H9 (cell line): ENCODE data around the gene BSN. TPM values are rescaled to one million over a fixed set of nuclear protein-coding genes. Genes with fewer than 3 reads are reported as not detected.
"Not testable (repeated sequence)": the region's sequence is repeated elsewhere in the genome, so short reads cannot be mapped to it uniquely, and the experiment has no call there.

Source experiments
- DNase-seq: peaks from one replicate; pipeline ENCODE4 v3.0.0-alpha.2; 2017
- H2AFZ ChIP-seq: one replicate; pipeline ENCODE4 v1.6.1; 2013; ENCODE audit warnings: mild to moderate bottlenecking, low read length, control low read depth, moderate library complexity
- H2AK5ac ChIP-seq: 2 replicates; pipeline ENCODE4 v1.6.1; 2013; ENCODE audit warnings: low read length, control low read depth, mixed read lengths; ENCODE audit not compliant: insufficient read length
- H2BK120ac ChIP-seq: one replicate; pipeline ENCODE4 v1.6.1; 2013; ENCODE audit warnings: low read depth, mild to moderate bottlenecking, low read length, control low read depth, inconsistent platforms; ENCODE audit not compliant: poor library complexity, severe bottlenecking
- H2BK12ac ChIP-seq: 2 replicates; pipeline ENCODE4 v1.6.1; 2013; ENCODE audit warnings: low read length, control low read depth, mixed read lengths, low read depth; ENCODE audit not compliant: insufficient read length
- H2BK15ac ChIP-seq: 2 replicates; pipeline ENCODE4 v1.6.1; 2013; ENCODE audit warnings: low read depth, low read length, control low read depth
- H2BK20ac ChIP-seq: one replicate; pipeline ENCODE4 v1.6.1; 2013; ENCODE audit warnings: low read depth, mild to moderate bottlenecking, low read length, control low read depth, inconsistent platforms; ENCODE audit not compliant: poor library complexity, severe bottlenecking
- H2BK5ac ChIP-seq: 2 replicates; pipeline ENCODE4 v1.6.1; 2013; ENCODE audit warnings: low read length, control low read depth, mixed read lengths; ENCODE audit not compliant: insufficient read length
- H3K14ac ChIP-seq: 2 replicates; pipeline ENCODE4 v1.6.1; 2013; ENCODE audit warnings: low read length, control low read depth; ENCODE audit not compliant: insufficient read depth
- H3K18ac ChIP-seq: 2 replicates; pipeline ENCODE4 v1.6.1; 2013; ENCODE audit warnings: low read depth, mild to moderate bottlenecking, mixed read lengths, low read length, control low read depth; ENCODE audit not compliant: insufficient read length
- H3K23ac ChIP-seq: 2 replicates; pipeline ENCODE4 v1.6.1; 2013; ENCODE audit warnings: low read length, control low read depth, mixed read lengths, low read depth; ENCODE audit not compliant: insufficient read length
- H3K23me2 ChIP-seq: 2 replicates; pipeline ENCODE4 v1.6.1; 2013; ENCODE audit warnings: low read depth, mild to moderate bottlenecking, mixed read lengths, low read length, control low read depth; ENCODE audit not compliant: insufficient read length, poor library complexity, severe bottlenecking
- H3K27ac ChIP-seq: 2 replicates; pipeline ENCODE4 v1.5.1; 2013; ENCODE audit warnings: low read length, control low read depth, mixed read lengths, low read depth; ENCODE audit not compliant: insufficient read length
- H3K27me3 ChIP-seq: 2 replicates; pipeline ENCODE4 v1.6.1; 2013; ENCODE audit warnings: low read length, control low read depth, inconsistent platforms; ENCODE audit not compliant: insufficient read depth
- H3K4ac ChIP-seq: 2 replicates; pipeline ENCODE4 v1.6.1; 2013; ENCODE audit warnings: low read depth, mild to moderate bottlenecking, control low read depth, inconsistent platforms, low read length, moderate library complexity
- H3K4me1 ChIP-seq: 2 replicates; pipeline ENCODE4 v1.6.1; 2013; ENCODE audit warnings: low read length, control low read depth, inconsistent platforms; ENCODE audit not compliant: insufficient read depth
- H3K4me2 ChIP-seq: 2 replicates; pipeline ENCODE4 v1.6.1; 2013; ENCODE audit warnings: low read length, control low read depth, mixed read lengths; ENCODE audit not compliant: insufficient read length, insufficient read depth
- H3K56ac ChIP-seq: 2 replicates; pipeline ENCODE4 v1.6.1; 2013; ENCODE audit warnings: low read depth, mild to moderate bottlenecking, mixed read lengths, low read length, control low read depth; ENCODE audit not compliant: insufficient read length
- H3K79me1 ChIP-seq: 2 replicates; pipeline ENCODE4 v1.6.1; 2013; ENCODE audit warnings: low read depth, mild to moderate bottlenecking, moderate library complexity, low read length, control low read depth, inconsistent platforms; ENCODE audit not compliant: insufficient read depth, poor library complexity, severe bottlenecking
- H3K79me2 ChIP-seq: 2 replicates; pipeline ENCODE4 v1.6.1; 2013; ENCODE audit warnings: low read length, control low read depth, inconsistent platforms; ENCODE audit not compliant: insufficient read depth
- H3K9ac ChIP-seq: 2 replicates; pipeline ENCODE4 v1.6.1; 2013; ENCODE audit warnings: low read length, control low read depth, mixed read lengths; ENCODE audit not compliant: insufficient read length; ENCODE audit errors: extremely low read depth
- H3K9me3 ChIP-seq: one replicate; pipeline ENCODE4 v1.6.1; 2013; ENCODE audit warnings: low read depth, low read length, inconsistent platforms; ENCODE audit not compliant: control insufficient read depth
- H3T11ph ChIP-seq: one replicate; pipeline ENCODE4 v1.6.1; 2013; ENCODE audit warnings: mild to moderate bottlenecking, low read length, control low read depth, inconsistent platforms
- H4K20me1 ChIP-seq: one replicate; pipeline ENCODE4 v1.6.1; 2013; ENCODE audit not compliant: control insufficient read depth, insufficient read length, insufficient read depth
- H4K5ac ChIP-seq: 2 replicates; pipeline ENCODE4 v1.6.1; 2013; ENCODE audit warnings: low read depth, mild to moderate bottlenecking, mixed read lengths, low read length, control low read depth; ENCODE audit not compliant: insufficient read length
- H4K8ac ChIP-seq: replicated peaks from 2 replicates; pipeline ENCODE4 v1.6.1; 2013; ENCODE audit warnings: low read length, control low read depth, mixed read lengths, low read depth; ENCODE audit not compliant: insufficient read length
- H4K91ac ChIP-seq: 2 replicates; pipeline ENCODE4 v1.6.1; 2013; ENCODE audit warnings: low read depth, mild to moderate bottlenecking, moderate library complexity, mixed read lengths, low read length, control low read depth; ENCODE audit not compliant: insufficient read length
- H3K27ac Mint-ChIP-seq, 3 experiments: 2 replicates in 2 of 3; 3 replicates in 1 of 3; pipeline ENCODE4 v1.8.0; 2020 to 2021; ENCODE audit warnings: mixed read lengths in 3 of 3, mild to moderate bottlenecking in 1 of 3, moderate library complexity in 1 of 3
- H3K27me3 Mint-ChIP-seq: 2 replicates; pipeline ENCODE4 v1.8.0; 2021; ENCODE audit warnings: low read depth, mild to moderate bottlenecking, moderate library complexity, mixed read lengths
- H3K36me3 Mint-ChIP-seq, 3 experiments: 2 replicates in 2 of 3; 3 replicates in 1 of 3; pipeline ENCODE4 v1.8.0; 2020 to 2021; ENCODE audit warnings: low read depth in 3 of 3, mixed read lengths in 3 of 3; ENCODE audit not compliant: insufficient read depth in 1 of 3
- H3K4me1 Mint-ChIP-seq, 2 experiments: 2 replicates each; pipeline ENCODE4 v1.8.0; 2020; ENCODE audit warnings: mixed read lengths in 2 of 2
- H3K4me3 Mint-ChIP-seq, 2 experiments: 2 replicates in 1 of 2; 3 replicates in 1 of 2; pipeline ENCODE4 v1.8.0; 2020 to 2021; ENCODE audit warnings: mild to moderate bottlenecking in 2 of 2, mixed read lengths in 2 of 2, moderate library complexity in 1 of 2
- H3K9me3 Mint-ChIP-seq, 2 experiments: 2 replicates in 1 of 2; 3 replicates in 1 of 2; pipeline ENCODE4 v1.8.0; 2020; ENCODE audit warnings: mild to moderate bottlenecking in 2 of 2, mixed read lengths in 2 of 2, moderate library complexity in 1 of 2
- WGBS: extraction: QIAGEN DNeasy Blood & Tissue Kit; methylation state at CpG from one replicate; pipeline ENCODE4 v1.1.7; 2013; ENCODE audit warnings: missing lambda C conversion rate, low lambda C conversion rate, mixed read lengths; ENCODE audit not compliant: insufficient read length; ENCODE audit errors: extremely low coverage; 5-methylcytosine and 5-hydroxymethylcytosine counted together
- total RNA-seq: library from RNA; stranded (reverse); gene quantifications from 2 replicates; pipeline ENCODE4 v1.2.1, GENCODE V29; 2021

Gene BSN
- total RNA-seq, 1 experiment from 2014 or later, result 2.4 TPM

DNA sequence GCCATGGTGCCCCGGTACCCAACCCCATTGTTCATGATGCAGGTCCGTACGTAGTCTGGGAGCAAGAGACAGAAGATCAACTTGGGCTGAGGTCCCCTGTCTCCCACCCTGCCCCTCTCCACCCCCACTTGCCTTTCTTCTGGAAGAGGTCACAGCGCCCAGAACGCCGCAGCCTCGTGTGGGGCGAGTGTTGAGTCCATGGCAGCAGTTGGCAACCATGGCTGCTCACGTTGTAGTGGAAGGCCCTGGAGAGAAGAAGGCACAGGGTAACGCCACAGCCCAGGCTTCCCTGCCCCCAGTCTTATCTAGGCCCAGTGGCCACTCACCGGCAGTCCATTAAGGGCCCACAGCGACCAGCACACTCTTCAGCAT is 133.1 kb downstream of the BSN start:
- H4K8ac ChIP-seq, H2BK5ac ChIP-seq, H3K27me3 Mint-ChIP-seq, H3K4ac ChIP-seq, H3K56ac ChIP-seq, H3K23me2 ChIP-seq, H3K14ac ChIP-seq, H3K9me3 ChIP-seq, H2BK20ac ChIP-seq, H4K91ac ChIP-seq, H3K18ac ChIP-seq, H3K79me2 ChIP-seq, H3K23ac ChIP-seq, H3K27me3 ChIP-seq, H2AFZ ChIP-seq, H2BK120ac ChIP-seq, H3K9ac ChIP-seq, H4K20me1 ChIP-seq, H2AK5ac ChIP-seq, H3T11ph ChIP-seq, H3K4me1 ChIP-seq, H2BK12ac ChIP-seq, H3K9me3 Mint-ChIP-seq, DNase-seq, H3K27ac ChIP-seq, H3K79me1 ChIP-seq, H2BK15ac ChIP-seq, H4K5ac ChIP-seq: not testable (repeated sequence)
- Mint-ChIP-seq H3K36me3 (peaks cover 11 to 28% (median 26%) of the 10 kb centered on the region in 3 experiments; a peak in 6 of 7 replicates), H3K4me3 (peak overlapping the region; percentile 74 to 86), H3K27ac (peak overlapping the region; percentile 44 to 92 (median 74); a peak in 5 of 7 replicates), H3K4me1 (peaks cover 20 to 30% of the 10 kb centered on the region in 2 experiments)
- peak overlapping the region; percentile 72 for H3K4me2 ChIP-seq
- WGBS, result no CpG with 5 or more reads among the region's 12 CpGs

DNA sequence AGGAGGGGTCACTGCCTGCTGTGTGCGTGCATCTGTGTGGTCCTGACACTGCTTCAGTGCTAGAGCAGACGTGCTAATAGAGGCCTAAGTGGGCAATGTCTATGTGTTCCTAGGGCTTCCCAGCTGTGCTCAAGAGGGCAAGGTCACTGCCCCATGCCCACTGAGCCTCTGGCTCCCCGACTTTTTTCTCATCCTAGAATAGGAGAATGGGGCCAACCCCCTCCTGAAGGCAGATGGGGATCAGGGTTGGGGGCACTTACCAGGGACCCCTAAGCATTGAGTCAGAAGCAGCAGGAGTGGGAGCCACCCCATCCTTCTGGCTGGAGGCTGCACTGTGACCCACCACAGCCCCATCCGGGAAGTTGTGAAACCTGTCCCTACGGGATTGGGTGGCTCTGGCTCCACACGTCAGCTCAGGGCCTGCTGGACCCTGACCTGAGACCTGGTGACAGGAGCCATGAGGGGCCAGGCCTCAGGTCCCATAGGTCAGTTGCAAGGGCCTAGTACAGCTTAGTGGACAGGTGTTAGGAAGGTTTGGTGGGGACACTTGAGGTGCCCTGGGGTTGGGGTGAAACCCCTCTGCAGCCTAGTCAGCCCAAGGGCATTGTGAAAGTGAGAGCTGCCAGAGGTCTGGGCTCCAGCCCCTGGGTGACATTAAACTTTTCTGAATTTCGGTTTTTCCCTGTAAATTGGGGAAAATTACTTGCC is 134.2 kb downstream of the BSN start:
- H3K27me3 ChIP-seq, H4K5ac ChIP-seq, H3K79me2 ChIP-seq, H3K23ac ChIP-seq, H3K9ac ChIP-seq, H4K20me1 ChIP-seq, H3T11ph ChIP-seq, H3K4ac ChIP-seq, H3K79me1 ChIP-seq, H3K14ac ChIP-seq, H3K27me3 Mint-ChIP-seq, H4K8ac ChIP-seq, H2BK5ac ChIP-seq, H4K91ac ChIP-seq, DNase-seq, H3K56ac ChIP-seq, H3K4me1 ChIP-seq, H2BK12ac ChIP-seq, H3K23me2 ChIP-seq, H2AK5ac ChIP-seq, H3K18ac ChIP-seq, H2BK15ac ChIP-seq, H3K9me3 Mint-ChIP-seq, H3K9me3 ChIP-seq, H2BK120ac ChIP-seq, H2BK20ac ChIP-seq, H3K27ac ChIP-seq, H2AFZ ChIP-seq: not testable (repeated sequence)
- Mint-ChIP-seq H3K36me3 (peaks cover 6 to 21% (median 17%) of the 10 kb centered on the region in 3 experiments; a peak in 6 of 7 replicates), H3K4me3 (peak overlapping the region; percentile 90 to 99; a peak in 4 of 5 replicates), H3K4me1 (peaks cover 20 to 30% of the 10 kb centered on the region in 2 experiments), H3K27ac (peak overlapping the region in 2 of 3 experiments; percentile 93 to 99; a peak in 2 of 7 replicates)
- no CpG with 5 or more reads among the region's 7 CpGs for WGBS
- H3K4me2 ChIP-seq, result peak overlapping the region; percentile 74
